HepG2 (cell line): Measurements from ENCODE around the gene SAP25. TPM values are rescaled to one million over a fixed set of nuclear protein-coding genes. Genes with fewer than 3 reads are reported as not detected.

Experiments
- ATAC-seq: fragments of 200-7000 bp; cut with Tn5 transposase; 3 replicates; pipeline ENCODE4 v1.9.1; 2020; ENCODE audit warnings: mild to moderate bottlenecking, moderate library complexity
- BruUV-seq: library from RNA; stranded (reverse); fragments of 400-500 nt; replicated peaks from 2 replicates; lab custom pipeline; 2021; lab: Mats Ljungman, UMichigan
- CTCF ChIA-PET: fragments of 300-600 bp; formaldehyde crosslinking; extraction: SDS; loops from one replicate; lab custom pipeline; 2021; ENCODE audit warnings: low total read pairs, inconsistent platforms, low intra/inter-chr PET ratio; lab: Yijun Ruan, JAX
- POLR2A ChIA-PET: fragments of 350-600 bp; sonication (Branson Sonifier 250); formaldehyde crosslinking; loops from one replicate; lab custom pipeline; 2020; ENCODE audit warnings: antibody characterized with exemption, inconsistent platforms; lab: Yijun Ruan, JAX
- DNase-seq: peaks from one replicate; pipeline ENCODE4 v3.0.0-alpha.2; 2015; ENCODE audit warnings: low spot score
- FAIRE-seq: peaks from 3 replicates; lab custom pipeline; 2011; peaks lifted over from hg19 to GRCh38; lab: Jason Lieb, UNC
- H2AFZ ChIP-seq: one replicate; pipeline ENCODE4 v1.6.1; 2011; ENCODE audit warnings: low read length, inconsistent platforms
- H3K27ac ChIP-seq: fragments of 300-600 bp; 3 replicates; pipeline ENCODE4 v1.8.0; 2011; ENCODE audit warnings: mixed run types, mild to moderate bottlenecking, mixed read lengths, low read length, inconsistent platforms; ENCODE audit not compliant: insufficient read depth; ENCODE audit errors: extremely low read length
- H3K27me3 ChIP-seq, 2 experiments: fragments of 200-600 bp in 1 of 2; 2 replicates in 1 of 2; 3 replicates in 1 of 2; pipeline versions ENCODE4 v1.6.0 to v1.8.0; 2011; ENCODE audit warnings: low read length in 2 of 2, mild to moderate bottlenecking in 2 of 2, moderate library complexity in 2 of 2, inconsistent platforms in 1 of 2; ENCODE audit not compliant: insufficient read depth in 2 of 2, control insufficient read depth in 1 of 2
- H3K36me3 ChIP-seq, 2 experiments: fragments of 200-600 bp in 1 of 2; replicated peaks in 1 of 2; 2 replicates in 1 of 2; 3 replicates in 1 of 2; pipeline versions ENCODE4 v1.5.1 to v1.8.0; 2011; ENCODE audit warnings: low read length in 2 of 2, inconsistent platforms in 1 of 2; ENCODE audit not compliant: insufficient read depth in 2 of 2, control insufficient read depth in 1 of 2
- H3K4me1 ChIP-seq: 2 replicates; pipeline ENCODE4 v1.5.1; 2012; ENCODE audit warnings: low read length, inconsistent platforms; ENCODE audit not compliant: insufficient read depth
- H3K4me2 ChIP-seq: 2 replicates; pipeline ENCODE4 v1.6.0; 2011; ENCODE audit warnings: low read depth, low read length, inconsistent platforms
- H3K4me3 ChIP-seq, 3 experiments: fragments of 200-600 bp in 1 of 3; sonication (generic), shearing (Covaris generic) in 1 of 3; replicated peaks in 1 of 3; 2 replicates each; pipeline ENCODE4 v1.5.1; 2011 to 2016; ENCODE audit warnings: low read length in 3 of 3, inconsistent platforms in 2 of 3, low read depth in 2 of 3, mild to moderate bottlenecking in 2 of 3, control low read depth in 1 of 3, mixed read lengths in 1 of 3; ENCODE audit not compliant: insufficient read depth in 1 of 3
- H3K79me2 ChIP-seq: one replicate; pipeline ENCODE4 v1.6.1; 2011; ENCODE audit warnings: low read length, inconsistent platforms; ENCODE audit not compliant: insufficient read depth
- H3K9ac ChIP-seq: 2 replicates; pipeline ENCODE4 v1.6.0; 2011; ENCODE audit warnings: mild to moderate bottlenecking, low read depth, low read length, inconsistent platforms; ENCODE audit not compliant: insufficient read depth
- H3K9me3 ChIP-seq: 2 replicates; pipeline ENCODE4 v1.5.1; 2012; ENCODE audit warnings: mild to moderate bottlenecking, low read length
- H4K20me1 ChIP-seq: 2 replicates; pipeline ENCODE4 v1.6.0; 2011; ENCODE audit warnings: inconsistent platforms, mild to moderate bottlenecking, low read length, moderate library complexity; ENCODE audit not compliant: insufficient read depth
- ATAD3A ChIP-seq: sonication (generic); formaldehyde crosslinking; IDR thresholded peaks from 2 replicates; pipeline ENCODE4 v1.4.0; 2020; ENCODE audit warnings: missing genetic modification reagents
- ATF2 ChIP-seq: sonication (generic); formaldehyde crosslinking; IDR thresholded peaks from 2 replicates; pipeline ENCODE4 v1.4.0; 2020; ENCODE audit warnings: missing genetic modification reagents
- ATRX ChIP-seq: sonication (generic); formaldehyde crosslinking; IDR thresholded peaks from 2 replicates; pipeline ENCODE4 v1.4.0; 2020; ENCODE audit warnings: missing genetic modification reagents, borderline replicate concordance
- BHLHE40 ChIP-seq: IDR thresholded peaks from 2 replicates; pipeline ENCODE4 v1.6.1; 2011; ENCODE audit warnings: low read length, improper control_type of control experiment
- CREBL2 ChIP-seq: sonication (generic); formaldehyde crosslinking; IDR thresholded peaks from 2 replicates; pipeline ENCODE4 v1.8.1; 2023; ENCODE audit warnings: missing genetic modification reagents, mild to moderate bottlenecking, borderline replicate concordance
- RAD21 ChIP-seq: fragments of 450-650 bp; formaldehyde crosslinking; IDR thresholded peaks from 2 replicates; pipeline ENCODE4 v1.5.0; 2020; ENCODE audit warnings: mild to moderate bottlenecking
- RARG ChIP-seq: sonication (generic); formaldehyde crosslinking; IDR thresholded peaks from 2 replicates; pipeline ENCODE4 v1.4.0; 2020; ENCODE audit warnings: low read depth, mild to moderate bottlenecking, missing genetic modification reagents
- TCF12 ChIP-seq, 2 experiments: fragments of 450-650 bp in 1 of 2; sonication (generic) in 1 of 2; formaldehyde crosslinking in 1 of 2; IDR thresholded peaks; 2 replicates each; pipeline versions ENCODE4 v1.6.1 to v1.8.0; 2017 to 2022; ENCODE audit warnings: antibody characterized with exemption in 1 of 2, mild to moderate bottlenecking in 1 of 2, missing genetic modification reagents in 1 of 2, moderate library complexity in 1 of 2
- ZFP90 ChIP-seq: sonication (generic); formaldehyde crosslinking; IDR thresholded peaks from 2 replicates; pipeline ENCODE4 v1.8.0; 2022; ENCODE audit warnings: missing genetic modification reagents, mild to moderate bottlenecking, inconsistent platforms, borderline replicate concordance
- ZNF24 ChIP-seq: fragments of 450-650 bp; IDR thresholded peaks from 2 replicates; pipeline ENCODE4 v1.6.1; 2017; ENCODE audit warnings: antibody characterized with exemption, mild to moderate bottlenecking
- ZNF343 ChIP-seq: sonication (generic); formaldehyde crosslinking; IDR thresholded peaks from 2 replicates; pipeline ENCODE4 v1.4.0; 2020; ENCODE audit warnings: mild to moderate bottlenecking, missing genetic modification reagents
- ZNF605 ChIP-seq: sonication (generic); formaldehyde crosslinking; IDR thresholded peaks from 2 replicates; pipeline ENCODE4 v1.8.0; 2022; ENCODE audit warnings: mild to moderate bottlenecking, missing genetic modification reagents
- ZNF646 ChIP-seq: sonication (generic); formaldehyde crosslinking; IDR thresholded peaks from 2 replicates; pipeline ENCODE4 v1.9.0; 2021; ENCODE audit warnings: mild to moderate bottlenecking, missing genetic modification reagents
- ZNF773 ChIP-seq: sonication (generic); formaldehyde crosslinking; IDR thresholded peaks from 2 replicates; pipeline ENCODE4 v1.4.0; 2020; ENCODE audit warnings: missing genetic modification reagents, borderline replicate concordance
- WGBS: methylation state at CpG from one replicate; pipeline ENCODE4 v1.1.6; 2017; ENCODE audit warnings: low lambda C conversion rate; 5-methylcytosine and 5-hydroxymethylcytosine counted together
- in situ Hi-C: cut with HindIII; loops from 2 replicates; pipeline ENCODE4 v1.10.0; 2017; ENCODE audit warnings: low pct_unique_long_range_greater_than_20kb; ENCODE audit not compliant: extremely low pct_ligation_motif_present
- intact Hi-C: fragments of 100-400 bp; cut with micrococcal nuclease; formaldehyde crosslinking; loops from one replicate; pipeline ENCODE4 v1.10.0; 2022; ENCODE audit not compliant: unreplicated experiment
- polyA plus RNA-seq, 8 experiments: library from polyadenylated mRNA; depleted of rRNA in 3 of 8; stranded (reverse) in 7 of 8; unstranded in 1 of 8; fragments of >200 nt; fragmentation: Illumina TruSeq in 4 of 8; extraction: Trizol in 4 of 8; gene quantifications; 2 replicates each; pipeline versions ENCODE4 v1.2.1 to v1.2.3, GENCODE V29; 2011 to 2016; ENCODE audit warnings: low read depth in 4 of 8, missing spikeins in 1 of 8, mixed read lengths in 1 of 8; ENCODE audit not compliant: insufficient read depth in 1 of 8
- total RNA-seq, 5 experiments: library from RNA; depleted of rRNA; stranded (reverse); fragments of >200 nt; fragmentation: Illumina TruSeq; extraction: Trizol; gene quantifications; 2 replicates each; pipeline ENCODE4 v1.2.3, GENCODE V29; 2016; ENCODE audit warnings: low read depth in 1 of 5

The SAP25 gene
- total and polyA plus RNA-seq, 2 of the 13 experiments (the other 11 are each of a cell fraction or from before 2014, with no cell fraction given), result 0.15 to 0.20 TPM

GRCh38 chr7:100568896-100569844, 4.5 kb downstream of the SAP25 start:
- no peaks in the 10 kb centered on the region for H3K9me3 ChIP-seq
- no peaks in the 10 kb centered on the region for H3K79me2 ChIP-seq
- H2AFZ ChIP-seq, result no peak overlapping the region
- H3K27me3 ChIP-seq, result no peaks in the 10 kb centered on the region
- peak overlapping the region; percentile 0 to 62 (median 31); a peak in 4 of 6 replicates for H3K4me3 ChIP-seq
- POLR2A ChIA-PET, result interaction anchor here (0.7 to 3.6 kb wide), 10 partner anchors 10 to 133 kb away, joined by 3 to 33 read pairs (median 8); partner anchors contain the start of genes AGFG2, FBXO24, GNB2 and LRCH4
- intact Hi-C loops, result no loop called here
- FAIRE-seq, result peak; percentile 84
- DNase-seq, result peak; percentile 91
- peak overlapping the region; percentile 78 for H3K4me2 ChIP-seq
- 10% methylated on average over 19 of the region's 36 CpGs for WGBS
- peak; percentile 37 for ATAC-seq
- peak overlapping the region; percentile 99 for H3K27ac ChIP-seq
- TSS peak; percentile 13 for BruUV-seq
- CTCF ChIA-PET, result interaction anchor here (1.1 to 1.5 kb wide), 2 partner anchors 10 to 86 kb away, joined by 3 read pairs; partner anchors contain the start of gene NYAP1
- in situ Hi-C loops, result loop anchor here (5.0 kb wide), 1 partner anchor 82 kb away; no protein-coding TSS in a partner anchor
- H4K20me1 ChIP-seq, result peaks cover 8% of the 10 kb centered on the region; the same call in 1 of the 2 replicates
- peaks cover 5 to 16% of the 10 kb centered on the region in 2 experiments for H3K36me3 ChIP-seq
- H3K4me1 ChIP-seq, result peaks cover 91% of the 10 kb centered on the region
- peak overlapping the region; percentile 77 for H3K9ac ChIP-seq
- TF ChIP-seq ZFP90 (CRISPR knock-in tag) (no peak; the same call in 1 of the 2 replicates), ZNF605 (CRISPR knock-in tag) (0 out of 2 replicates have a peak, but pooled peaks have one; percentile 8), TCF12 (IDR thresholded peaks at IDR 0.05) (no peak), TCF12 (CRISPR knock-in tag; IDR thresholded peaks at IDR 0.05) (no peak), RAD21 (CRISPR knock-in tag) (peak; percentile 54; the same call in 1 of the 2 replicates), RARG (no peak), BHLHE40 (no peak; the same call in 1 of the 2 replicates), CREBL2 (0 out of 2 replicates have a peak, but pooled peaks have one; percentile 23), ZNF773 (CRISPR knock-in tag) (no peak), ATAD3A (CRISPR knock-in tag) (no peak), ATRX (CRISPR knock-in tag) (no peak), ATF2 (CRISPR knock-in tag) (no peak; the same call in 1 of the 2 replicates), ZNF343 (CRISPR knock-in tag) (no peak), ZNF646 (no peak), ZNF24 (no peak)
